Mesenchymal stem cell (in vitro differentiated cells and primary cell): ENCODE measurements around the gene PRR5.

ENCODE experiments used
- DNase-seq: peaks from one replicate; pipeline ENCODE4 v3.0.0-alpha.2; 2013
- H2AFZ ChIP-seq: one replicate; pipeline ENCODE4 v1.6.1; 2013; ENCODE audit warnings: low read depth, mild to moderate bottlenecking, control low read depth, inconsistent platforms, low read length, moderate library complexity
- H2AK5ac ChIP-seq: 2 replicates; pipeline ENCODE4 v1.6.1; 2013; ENCODE audit warnings: low read length, moderate library complexity, mild to moderate bottlenecking, inconsistent platforms; ENCODE audit not compliant: severe bottlenecking
- H2BK120ac ChIP-seq: one replicate; pipeline ENCODE4 v1.6.1; 2013; ENCODE audit warnings: low read depth, mild to moderate bottlenecking, inconsistent platforms, low read length, moderate library complexity
- H2BK12ac ChIP-seq, 2 experiments: one replicate each; pipeline ENCODE4 v1.6.1; 2013; ENCODE audit warnings: inconsistent platforms in 2 of 2, low read length in 2 of 2, mild to moderate bottlenecking in 2 of 2, moderate library complexity in 2 of 2, control low read depth in 1 of 2
- H2BK15ac ChIP-seq: one replicate; pipeline ENCODE4 v1.6.1; 2013; ENCODE audit warnings: mild to moderate bottlenecking, low read depth, inconsistent platforms; ENCODE audit not compliant: poor library complexity, severe bottlenecking
- H2BK5ac ChIP-seq: 2 replicates; pipeline ENCODE4 v1.6.1; 2013; ENCODE audit warnings: low read depth, mild to moderate bottlenecking, low read length, control low read depth, inconsistent platforms; ENCODE audit not compliant: poor library complexity, severe bottlenecking
- H3K14ac ChIP-seq, 2 experiments: one replicate each; pipeline ENCODE4 v1.6.1; 2013; ENCODE audit warnings: inconsistent platforms in 2 of 2, low read length in 2 of 2, control low read depth in 1 of 2, mild to moderate bottlenecking in 1 of 2, moderate library complexity in 1 of 2
- H3K18ac ChIP-seq, 2 experiments: one replicate each; pipeline ENCODE4 v1.6.1; 2013; ENCODE audit warnings: inconsistent platforms in 2 of 2, low read length in 2 of 2, control low read depth in 1 of 2, low read depth in 1 of 2, mild to moderate bottlenecking in 1 of 2
- H3K23ac ChIP-seq, 2 experiments: one replicate each; pipeline ENCODE4 v1.6.1; 2013; ENCODE audit warnings: inconsistent platforms in 2 of 2, low read length in 2 of 2, mild to moderate bottlenecking in 2 of 2, moderate library complexity in 2 of 2, control low read depth in 1 of 2
- H3K27ac ChIP-seq: 2 replicates; pipeline ENCODE4 v1.5.1; 2013; ENCODE audit warnings: mild to moderate bottlenecking, moderate library complexity, low read length, control low read depth, inconsistent platforms; ENCODE audit not compliant: poor library complexity, severe bottlenecking
- H3K27me3 ChIP-seq, 2 experiments: 2 replicates each; pipeline versions ENCODE4 v1.6.1 to v1.7.0; 2013; ENCODE audit warnings: low read length in 2 of 2, mild to moderate bottlenecking in 2 of 2, moderate library complexity in 2 of 2, control low read depth in 1 of 2, inconsistent platforms in 1 of 2; ENCODE audit not compliant: control insufficient read depth in 1 of 2, insufficient read depth in 1 of 2
- H3K36me3 ChIP-seq, 2 experiments: 2 replicates each; pipeline versions ENCODE4 v1.6.1 to v1.7.0; 2013; ENCODE audit warnings: low read length in 2 of 2, control low read depth in 1 of 2, inconsistent platforms in 1 of 2, low read depth in 1 of 2, mild to moderate bottlenecking in 1 of 2; ENCODE audit not compliant: insufficient read depth in 2 of 2, control insufficient read depth in 1 of 2
- H3K4ac ChIP-seq, 2 experiments: one replicate each; pipeline ENCODE4 v1.6.1; 2013; ENCODE audit warnings: inconsistent platforms in 2 of 2, low read length in 2 of 2, mild to moderate bottlenecking in 2 of 2, moderate library complexity in 2 of 2, control low read depth in 1 of 2, low read depth in 1 of 2
- H3K4me1 ChIP-seq: 2 replicates; pipeline ENCODE4 v1.6.1; 2013; ENCODE audit warnings: low read depth, low read length, control low read depth; ENCODE audit not compliant: control insufficient read depth, insufficient read depth
- H3K4me2 ChIP-seq: 2 replicates; pipeline ENCODE4 v1.6.1; 2013; ENCODE audit warnings: low read length, mild to moderate bottlenecking, inconsistent platforms; ENCODE audit not compliant: poor library complexity, severe bottlenecking
- H3K4me3 ChIP-seq, 2 experiments: 2 replicates each; pipeline versions ENCODE4 v1.5.1 to v1.7.0; 2013; ENCODE audit warnings: low read length in 2 of 2, mild to moderate bottlenecking in 2 of 2, control low read depth in 1 of 2, low read depth in 1 of 2; ENCODE audit not compliant: insufficient read depth in 1 of 2
- H3K79me1 ChIP-seq: replicated peaks from 2 replicates; pipeline ENCODE4 v1.6.1; 2013; ENCODE audit warnings: mild to moderate bottlenecking, control low read depth, low read length, inconsistent platforms; ENCODE audit not compliant: poor library complexity, severe bottlenecking
- H3K9ac ChIP-seq: 2 replicates; pipeline ENCODE4 v1.7.0; 2013; ENCODE audit warnings: mild to moderate bottlenecking, low read length, moderate library complexity
- H3K9me3 ChIP-seq: 2 replicates; pipeline ENCODE4 v1.7.0; 2013; ENCODE audit warnings: mild to moderate bottlenecking, low read length; ENCODE audit not compliant: control insufficient read depth
- H4K8ac ChIP-seq: one replicate; pipeline ENCODE4 v1.6.1; 2013; ENCODE audit warnings: inconsistent platforms, mild to moderate bottlenecking, low read length, moderate library complexity
- H4K91ac ChIP-seq: one replicate; pipeline ENCODE4 v1.6.1; 2013; ENCODE audit warnings: mild to moderate bottlenecking, low read length, inconsistent platforms
- WGBS: methylation state at CpG from one replicate; pipeline ENCODE4 v1.1.7; 2013; ENCODE audit warnings: mixed read lengths; 5-methylcytosine and 5-hydroxymethylcytosine counted together

The PRR5 gene

DNA sequence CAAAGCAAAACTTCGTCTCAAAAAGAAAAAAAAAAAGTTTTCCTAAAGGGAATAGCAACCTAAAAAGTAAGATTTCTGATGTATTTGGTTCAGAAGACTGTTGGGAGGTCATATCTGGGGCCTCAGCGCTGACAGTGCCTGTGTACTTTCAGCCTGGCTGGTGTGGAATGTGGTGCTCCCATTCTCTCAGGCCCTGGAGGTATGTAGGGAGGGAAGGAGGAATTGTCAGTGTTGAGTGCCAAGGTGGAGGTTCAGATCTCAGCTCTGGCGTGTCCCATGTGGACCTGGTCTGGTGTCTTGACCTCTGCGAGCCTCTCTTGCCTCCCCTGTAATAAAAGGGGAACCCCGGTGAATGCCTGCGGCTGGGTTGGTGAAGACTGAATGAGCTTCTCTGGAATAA lies 22.4 kb downstream of the PRR5 start:
- no peak overlapping the region for H2BK120ac ChIP-seq
- no peak overlapping the region for H3K4me3 ChIP-seq
- H2BK5ac ChIP-seq, result no peak overlapping the region
- H3K4me1 ChIP-seq, result peaks cover 6% of the 10 kb centered on the region
- H3K27me3 ChIP-seq, result no peaks in the 10 kb centered on the region
- H4K91ac ChIP-seq, result no peak overlapping the region
- H2BK12ac ChIP-seq, result no peak overlapping the region
- no peak overlapping the region for H3K27ac ChIP-seq
- no peak overlapping the region for H2AK5ac ChIP-seq
- H3K9ac ChIP-seq, result no peak overlapping the region
- H3K36me3 ChIP-seq, result peaks cover 13 to 79% of the 10 kb centered on the region in 2 experiments
- H3K18ac ChIP-seq, result no peak overlapping the region
- H2BK15ac ChIP-seq, result no peak overlapping the region
- H4K8ac ChIP-seq, result no peak overlapping the region
- H2AFZ ChIP-seq, result no peak overlapping the region
- 92% methylated on average over 6 of the region's 6 CpGs for WGBS
- no peaks in the 10 kb centered on the region for H3K9me3 ChIP-seq
- H3K79me1 ChIP-seq, result peaks cover 53% of the 10 kb centered on the region
- no peak overlapping the region for H3K14ac ChIP-seq
- H3K23ac ChIP-seq, result no peak overlapping the region
- DNase-seq, result no peak
- no peak overlapping the region for H3K4me2 ChIP-seq
- H3K4ac ChIP-seq, result no peak overlapping the region

DNA sequence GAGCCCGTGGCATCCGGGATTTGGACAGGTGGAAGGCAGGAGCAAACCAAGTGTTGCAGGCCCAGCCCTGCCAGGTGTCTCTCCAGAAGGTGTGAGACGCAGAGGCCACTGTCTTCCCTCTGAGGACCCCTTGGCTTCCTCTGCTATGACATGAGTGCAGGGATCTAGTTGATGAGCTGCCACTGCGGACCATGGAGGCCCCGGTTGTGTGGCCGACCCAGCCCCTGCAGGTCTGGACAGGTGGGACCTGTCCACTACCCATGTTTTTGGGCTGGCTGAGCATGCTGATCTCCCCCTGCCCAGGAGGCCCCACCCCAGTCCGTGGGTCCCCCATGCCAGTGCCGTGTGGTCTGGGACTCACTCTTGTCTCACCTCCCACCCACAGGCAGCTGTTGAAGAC lies 22.9 kb downstream of the PRR5 start:
- H3K23ac ChIP-seq, result no peak overlapping the region
- no peak overlapping the region for H2BK12ac ChIP-seq
- H2AK5ac ChIP-seq, result no peak overlapping the region
- no peak overlapping the region for H3K4ac ChIP-seq
- peaks cover 51% of the 10 kb centered on the region for H3K79me1 ChIP-seq
- H2BK5ac ChIP-seq, result no peak overlapping the region
- no peaks in the 10 kb centered on the region for H3K9me3 ChIP-seq
- peaks cover 2% of the 10 kb centered on the region for H3K4me1 ChIP-seq
- H3K27me3 ChIP-seq, result no peaks in the 10 kb centered on the region
- no peak overlapping the region for H3K14ac ChIP-seq
- H2BK120ac ChIP-seq, result no peak overlapping the region
- H4K8ac ChIP-seq, result no peak overlapping the region
- no peak overlapping the region for H3K9ac ChIP-seq
- no peak overlapping the region for H2AFZ ChIP-seq
- no peak overlapping the region for H3K18ac ChIP-seq
- no peak for DNase-seq
- no peak overlapping the region for H3K4me3 ChIP-seq
- no peak overlapping the region for H3K4me2 ChIP-seq
- peaks cover 13 to 79% of the 10 kb centered on the region in 2 experiments for H3K36me3 ChIP-seq
- no peak overlapping the region for H4K91ac ChIP-seq
- H2BK15ac ChIP-seq, result no peak overlapping the region
- WGBS, result 94% methylated on average over 8 of the region's 8 CpGs
- no peak overlapping the region for H3K27ac ChIP-seq

DNA sequence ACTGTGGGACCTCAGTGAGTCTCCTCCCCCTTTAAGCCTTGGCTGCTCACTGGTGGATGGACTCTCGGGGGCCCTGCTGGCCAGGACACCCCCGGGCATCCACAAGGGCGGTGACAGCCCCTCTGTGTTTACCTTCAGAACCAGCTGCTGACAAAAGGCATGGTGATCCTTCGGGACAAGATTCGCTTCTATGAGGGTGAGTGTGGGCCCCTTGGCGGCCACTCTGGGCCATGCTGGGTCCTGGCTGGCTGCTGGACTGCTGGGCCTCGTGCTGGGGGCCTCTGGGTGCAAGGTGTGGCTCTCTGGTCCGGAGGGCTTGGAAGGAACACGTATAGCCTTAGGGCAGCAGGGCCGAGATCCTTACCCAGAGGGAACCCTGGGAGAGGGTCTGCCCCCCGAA lies 24.4 kb downstream of the PRR5 start:
- Histone ChIP-seq H3K27me3 (no peaks in the 10 kb centered on the region), H3K79me1 (peaks cover 40% of the 10 kb centered on the region), H3K4me3 (no peak overlapping the region), H3K14ac (no peak overlapping the region), H3K36me3 (peaks cover 13 to 82% of the 10 kb centered on the region in 2 experiments), H2BK15ac (no peak overlapping the region), H3K4ac (no peak overlapping the region), H4K91ac (no peak overlapping the region), H3K23ac (no peak overlapping the region), H3K9me3 (no peaks in the 10 kb centered on the region), H2BK12ac (no peak overlapping the region), H3K27ac (no peak overlapping the region), H2AFZ (no peak overlapping the region), H3K18ac (no peak overlapping the region), H3K4me2 (no peak overlapping the region), H2AK5ac (no peak overlapping the region), H3K9ac (no peak overlapping the region), H2BK120ac (no peak overlapping the region), H2BK5ac (no peak overlapping the region), H3K4me1 (peaks cover 2% of the 10 kb centered on the region), H4K8ac (no peak overlapping the region)
- 93% methylated on average over 11 of the region's 11 CpGs for WGBS
- DNase-seq, result no peak

DNA sequence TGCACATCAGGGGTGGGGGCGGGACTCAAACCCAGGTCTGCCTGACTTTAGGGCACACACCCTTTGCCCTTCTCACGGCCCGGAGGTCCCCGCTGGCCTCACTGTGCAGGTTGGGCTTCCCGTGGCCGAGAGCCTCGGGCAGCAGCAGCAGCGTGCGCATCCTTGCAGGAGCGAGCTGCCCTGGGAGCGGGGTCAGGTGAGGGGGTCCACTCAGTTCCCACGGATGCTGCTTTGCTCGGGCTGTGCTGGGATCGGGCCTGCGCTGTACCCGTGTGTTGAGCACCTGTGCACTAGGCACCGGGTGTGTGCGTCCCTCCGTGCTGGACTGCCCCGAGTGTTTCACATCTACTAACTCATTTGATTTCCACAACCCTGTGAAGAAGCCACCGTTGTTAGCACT lies 25.1 kb downstream of the PRR5 start:
- no peak overlapping the region for H3K4me3 ChIP-seq
- H3K23ac ChIP-seq, result no peak overlapping the region
- H2BK12ac ChIP-seq, result no peak overlapping the region
- peaks cover 11 to 82% of the 10 kb centered on the region in 2 experiments for H3K36me3 ChIP-seq
- no peak overlapping the region for H2BK15ac ChIP-seq
- no peak overlapping the region for H2AK5ac ChIP-seq
- H2BK5ac ChIP-seq, result no peak overlapping the region
- H3K27ac ChIP-seq, result no peak overlapping the region
- no peak overlapping the region for H2AFZ ChIP-seq
- WGBS, result 96% methylated on average over 18 of the region's 21 CpGs
- H3K27me3 ChIP-seq, result no peaks in the 10 kb centered on the region
- H3K14ac ChIP-seq, result no peak overlapping the region
- H4K8ac ChIP-seq, result no peak overlapping the region
- peaks cover 33% of the 10 kb centered on the region for H3K79me1 ChIP-seq
- H3K4me1 ChIP-seq, result peaks cover 2% of the 10 kb centered on the region
- no peak overlapping the region for H2BK120ac ChIP-seq
- no peak overlapping the region for H3K4me2 ChIP-seq
- DNase-seq, result no peak
- H3K9me3 ChIP-seq, result no peaks in the 10 kb centered on the region
- no peak overlapping the region for H3K4ac ChIP-seq
- no peak overlapping the region for H4K91ac ChIP-seq
- H3K18ac ChIP-seq, result no peak overlapping the region
- no peak overlapping the region for H3K9ac ChIP-seq
